ENCODE measurements around the gene FAM168A.

The FAM168A gene

DNA sequence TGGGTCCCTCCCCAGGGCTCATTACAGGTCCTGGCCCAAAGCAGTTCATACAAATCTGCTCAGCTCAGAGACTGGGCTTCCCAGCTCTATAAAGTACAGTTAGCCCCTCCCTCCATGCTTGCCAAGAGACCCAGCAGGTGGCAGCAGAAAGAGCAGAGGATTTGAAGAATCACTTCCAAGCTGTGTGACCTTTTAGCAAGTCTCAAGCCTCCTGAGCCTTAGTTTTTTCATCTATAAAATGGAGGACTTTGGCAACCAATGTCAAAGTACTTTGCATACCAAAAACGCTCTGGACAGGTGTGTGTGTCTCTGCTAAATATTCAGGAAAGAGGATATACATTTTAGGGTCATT lies 195.1 kb downstream of the FAM168A start:
- Histone ChIP-seq H3K9ac (ENCODE audit: low read length) (no peak overlapping the region), H3K4me2 (ENCODE audit: low read length) (no peak overlapping the region), H3K4me1 (ENCODE audit: low read length) (peaks cover 6% of the 10 kb centered on the region), H3K27ac (ENCODE audit: low read length) (no peak overlapping the region), H4K20me1 (ENCODE audit: insufficient read depth, low read length) (no peaks in the 10 kb centered on the region), H3K9me3 (ENCODE audit: insufficient read depth, low read length) (no peaks in the 10 kb centered on the region), H3K79me2 (ENCODE audit: low read length) (no peaks in the 10 kb centered on the region), H3K36me3 (replicated peaks; ENCODE audit: low read depth, low read length) (peaks cover 16% of the 10 kb centered on the region), H3K4me3 (ENCODE audit: low read length) (no peak overlapping the region), H3K27me3 (ENCODE audit: low read depth, low read length) (no peaks in the 10 kb centered on the region), H2AFZ (ENCODE audit: low read depth, low read length) (no peak overlapping the region)
- no peak for TF ChIP-seq EZH2phosphoT487 (IDR thresholded peaks at IDR 0.05; ENCODE audit: low read depth)
- TF ChIP-seq, protein P1, sequence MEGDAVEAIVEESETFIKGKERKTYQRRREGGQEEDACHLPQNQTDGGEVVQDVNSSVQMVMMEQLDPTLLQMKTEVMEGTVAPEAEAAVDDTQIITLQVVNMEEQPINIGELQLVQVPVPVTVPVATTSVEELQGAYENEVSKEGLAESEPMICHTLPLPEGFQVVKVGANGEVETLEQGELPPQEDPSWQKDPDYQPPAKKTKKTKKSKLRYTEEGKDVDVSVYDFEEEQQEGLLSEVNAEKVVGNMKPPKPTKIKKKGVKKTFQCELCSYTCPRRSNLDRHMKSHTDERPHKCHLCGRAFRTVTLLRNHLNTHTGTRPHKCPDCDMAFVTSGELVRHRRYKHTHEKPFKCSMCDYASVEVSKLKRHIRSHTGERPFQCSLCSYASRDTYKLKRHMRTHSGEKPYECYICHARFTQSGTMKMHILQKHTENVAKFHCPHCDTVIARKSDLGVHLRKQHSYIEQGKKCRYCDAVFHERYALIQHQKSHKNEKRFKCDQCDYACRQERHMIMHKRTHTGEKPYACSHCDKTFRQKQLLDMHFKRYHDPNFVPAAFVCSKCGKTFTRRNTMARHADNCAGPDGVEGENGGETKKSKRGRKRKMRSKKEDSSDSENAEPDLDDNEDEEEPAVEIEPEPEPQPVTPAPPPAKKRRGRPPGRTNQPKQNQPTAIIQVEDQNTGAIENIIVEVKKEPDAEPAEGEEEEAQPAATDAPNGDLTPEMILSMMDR (IDR thresholded peaks at IDR 0.05; ENCODE audit: low read depth, low read length) = peak; percentile 56

DNA sequence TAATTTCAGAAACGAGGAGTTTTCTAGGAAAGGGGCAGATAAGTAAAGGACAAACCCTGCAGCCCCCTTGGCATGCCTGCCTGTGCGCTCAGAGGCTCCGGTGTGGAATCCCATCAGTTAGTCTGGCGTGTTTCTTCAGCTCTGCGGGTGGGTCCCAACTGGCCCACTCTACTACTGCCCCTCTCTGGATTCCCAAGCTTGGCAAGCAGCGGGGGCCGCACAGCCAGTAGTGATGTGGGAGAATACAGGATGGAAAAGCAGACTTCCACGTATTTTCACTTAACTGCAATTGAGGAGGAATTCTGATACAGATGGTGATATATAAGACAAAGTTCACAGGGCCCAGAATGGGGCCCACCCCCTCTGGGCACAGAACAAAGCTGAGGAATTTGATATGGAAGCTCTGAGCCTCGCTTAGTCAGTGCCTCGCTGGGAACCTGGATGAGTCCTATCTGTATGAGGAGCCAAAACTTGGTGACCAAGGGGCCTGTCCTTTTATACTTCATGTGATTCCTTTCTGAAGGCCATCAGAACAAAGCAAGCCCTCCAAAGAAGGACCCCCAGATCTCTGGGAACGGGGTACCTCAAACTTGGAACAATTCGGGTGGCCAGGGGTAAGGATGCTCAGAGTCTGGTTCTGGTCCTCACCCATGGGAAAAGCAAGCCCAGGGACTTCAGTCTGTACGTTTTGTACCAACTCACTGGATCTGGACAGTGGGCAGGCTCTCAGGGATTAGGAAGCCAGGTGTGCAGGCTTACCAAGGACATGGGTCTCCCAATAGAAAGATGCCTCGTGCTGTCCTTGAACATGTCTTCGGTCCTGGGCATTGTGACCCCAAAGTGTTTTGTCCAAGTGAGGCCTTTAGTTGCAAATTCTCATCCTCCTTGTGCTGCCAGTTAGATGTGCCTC lies 195.7 kb downstream of the FAM168A start:
- H3K27ac ChIP-seq (ENCODE audit: low read length) = no peak overlapping the region
- H3K27me3 ChIP-seq (ENCODE audit: low read depth, low read length) = no peaks in the 10 kb centered on the region
- TF ChIP-seq EZH2phosphoT487 (IDR thresholded peaks at IDR 0.05; ENCODE audit: low read depth) = no peak
- TF ChIP-seq, protein P1 (IDR thresholded peaks at IDR 0.05; ENCODE audit: low read depth, low read length) = no peak
- no peak overlapping the region for H3K4me2 ChIP-seq (ENCODE audit: low read length)
- H3K9ac ChIP-seq (ENCODE audit: low read length) = no peak overlapping the region
- H3K79me2 ChIP-seq (ENCODE audit: low read length) = no peaks in the 10 kb centered on the region
- H3K4me3 ChIP-seq (ENCODE audit: low read length) = no peak overlapping the region
- H3K4me1 ChIP-seq (ENCODE audit: low read length) = peaks cover 6% of the 10 kb centered on the region
- H2AFZ ChIP-seq (ENCODE audit: low read depth, low read length) = no peak overlapping the region
- peaks cover 18% of the 10 kb centered on the region for H3K36me3 ChIP-seq (replicated peaks; ENCODE audit: low read depth, low read length)
- H3K9me3 ChIP-seq (ENCODE audit: insufficient read depth, low read length) = no peaks in the 10 kb centered on the region
- H4K20me1 ChIP-seq (ENCODE audit: insufficient read depth, low read length) = no peaks in the 10 kb centered on the region

DNA sequence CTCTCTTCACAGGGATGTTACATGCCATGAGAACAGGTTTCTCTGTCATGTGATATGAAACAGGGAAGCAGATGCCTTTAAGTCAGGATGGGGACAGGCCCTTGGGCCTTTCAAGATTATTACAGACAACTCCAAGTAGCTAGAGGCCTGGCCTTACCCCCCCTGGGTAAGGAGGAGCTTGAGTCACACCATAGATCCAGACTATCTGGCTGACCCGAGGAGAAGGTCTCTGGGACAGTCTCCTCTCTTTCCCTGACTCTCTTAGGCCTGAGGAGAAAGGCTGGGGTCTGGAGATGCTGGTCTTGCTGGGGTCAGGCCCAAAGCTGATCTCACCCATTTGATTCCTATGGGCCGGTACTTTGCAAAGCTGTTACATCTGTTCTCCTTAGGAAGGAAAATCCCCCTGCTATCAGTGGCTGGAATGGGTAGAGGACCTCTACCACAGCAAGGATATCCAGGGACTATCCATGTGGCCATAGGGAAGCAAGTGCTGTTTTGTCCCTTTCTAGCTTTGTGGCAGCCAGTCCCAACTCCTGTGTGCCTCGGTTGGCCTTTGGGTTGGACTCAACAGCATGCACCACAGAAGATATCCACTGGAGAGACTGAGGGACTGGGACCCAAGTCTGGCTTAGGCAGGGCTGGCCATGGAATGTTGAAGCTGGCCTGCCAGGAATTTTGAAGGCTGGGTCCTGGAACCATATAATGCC lies 196.5 kb downstream of the FAM168A start:
- Histone ChIP-seq H3K27ac (ENCODE audit: low read length) (peak overlapping the region; percentile 21; the same call in 1 of the 2 replicates), H3K4me3 (ENCODE audit: low read length) (no peak overlapping the region), H3K4me1 (ENCODE audit: low read length) (peaks cover 6% of the 10 kb centered on the region), H3K4me2 (ENCODE audit: low read length) (no peak overlapping the region), H3K36me3 (replicated peaks; ENCODE audit: low read depth, low read length) (peaks cover 21% of the 10 kb centered on the region), H3K9me3 (ENCODE audit: insufficient read depth, low read length) (no peaks in the 10 kb centered on the region), H2AFZ (ENCODE audit: low read depth, low read length) (no peak overlapping the region), H3K9ac (ENCODE audit: low read length) (no peak overlapping the region), H4K20me1 (ENCODE audit: insufficient read depth, low read length) (no peaks in the 10 kb centered on the region), H3K79me2 (ENCODE audit: low read length) (no peaks in the 10 kb centered on the region), H3K27me3 (ENCODE audit: low read depth, low read length) (no peaks in the 10 kb centered on the region)
- TF ChIP-seq, protein P1 (IDR thresholded peaks at IDR 0.05; ENCODE audit: low read depth, low read length) = no peak
- no peak for TF ChIP-seq EZH2phosphoT487 (IDR thresholded peaks at IDR 0.05; ENCODE audit: low read depth)

DNA sequence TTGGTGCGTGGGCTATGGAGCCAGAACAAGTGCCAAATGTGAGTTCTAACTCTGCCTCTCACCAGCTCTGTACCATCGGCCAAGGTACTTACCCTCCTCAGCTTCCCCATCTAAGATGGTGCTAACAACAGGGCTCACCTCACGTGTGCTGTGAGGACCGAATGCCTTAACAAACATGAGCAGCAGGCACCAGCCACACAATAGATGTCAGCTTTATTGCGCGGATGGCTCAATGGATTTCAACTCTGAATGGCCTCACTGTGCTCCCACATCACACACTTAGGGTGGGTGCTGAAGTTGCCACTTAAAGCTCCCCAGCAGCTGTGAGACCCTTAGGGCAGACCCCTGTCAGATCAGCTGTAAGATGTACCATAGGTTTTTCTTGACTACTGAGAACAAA lies 197.6 kb downstream of the FAM168A start:
- TF ChIP-seq EZH2phosphoT487 (IDR thresholded peaks at IDR 0.05; ENCODE audit: low read depth) = no peak
- TF ChIP-seq, protein P1 (IDR thresholded peaks at IDR 0.05; ENCODE audit: low read depth, low read length) = no peak
- H3K9ac ChIP-seq (ENCODE audit: low read length) = no peak overlapping the region
- no peaks in the 10 kb centered on the region for H3K9me3 ChIP-seq (ENCODE audit: insufficient read depth, low read length)
- peaks cover 6% of the 10 kb centered on the region for H3K4me1 ChIP-seq (ENCODE audit: low read length)
- H4K20me1 ChIP-seq (ENCODE audit: insufficient read depth, low read length) = no peaks in the 10 kb centered on the region
- no peaks in the 10 kb centered on the region for H3K27me3 ChIP-seq (ENCODE audit: low read depth, low read length)
- H3K36me3 ChIP-seq (replicated peaks; ENCODE audit: low read depth, low read length) = peaks cover 23% of the 10 kb centered on the region
- no peaks in the 10 kb centered on the region for H3K79me2 ChIP-seq (ENCODE audit: low read length)
- no peak overlapping the region for H3K27ac ChIP-seq (ENCODE audit: low read length)
- no peak overlapping the region for H3K4me3 ChIP-seq (ENCODE audit: low read length)
- no peak overlapping the region for H2AFZ ChIP-seq (ENCODE audit: low read depth, low read length)
- no peak overlapping the region for H3K4me2 ChIP-seq (ENCODE audit: low read length)

Measured in OCI-LY3 (cell line).